Measurements from ENCODE around the gene GSK3B. TPM values are rescaled to one million over a fixed set of nuclear protein-coding genes. Genes with fewer than 3 reads are reported as not detected.

GSK3B gene
- polyA plus RNA-seq, 1 donor (not counting 4 experiments of a cell fraction or from before 2014, with no cell fraction given): 73.3 TPM

DNA sequence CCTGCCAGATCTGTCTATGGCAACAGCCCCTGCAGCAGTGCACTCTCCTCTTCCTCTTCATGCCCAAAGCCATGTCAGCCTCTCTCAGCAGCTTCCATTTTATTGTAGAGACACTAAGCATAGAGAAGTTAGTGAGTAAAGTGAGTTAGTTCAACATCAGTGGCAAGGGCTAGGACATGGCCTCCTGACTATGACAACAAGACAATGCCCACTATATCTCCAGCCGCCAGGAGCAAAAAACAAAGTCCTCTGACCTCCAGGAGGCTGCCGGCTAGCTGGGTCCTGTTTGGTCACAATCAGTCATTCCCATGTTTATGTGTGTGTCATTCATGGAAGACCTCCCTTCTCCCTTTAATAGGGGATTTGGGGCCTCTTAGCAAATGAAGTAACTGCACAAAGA lies 297.5 kb downstream of the GSK3B start:
- H3K27me3 ChIP-seq (ENCODE audit: control insufficient read depth, extremely low read depth, insufficient read depth, low read length): peaks cover 7% of the 10 kb centered on the region
- H3K9ac ChIP-seq (ENCODE audit: control insufficient read depth, extremely low read depth, insufficient read depth, low read length): no peak overlapping the region
- TF ChIP-seq, protein P1, sequence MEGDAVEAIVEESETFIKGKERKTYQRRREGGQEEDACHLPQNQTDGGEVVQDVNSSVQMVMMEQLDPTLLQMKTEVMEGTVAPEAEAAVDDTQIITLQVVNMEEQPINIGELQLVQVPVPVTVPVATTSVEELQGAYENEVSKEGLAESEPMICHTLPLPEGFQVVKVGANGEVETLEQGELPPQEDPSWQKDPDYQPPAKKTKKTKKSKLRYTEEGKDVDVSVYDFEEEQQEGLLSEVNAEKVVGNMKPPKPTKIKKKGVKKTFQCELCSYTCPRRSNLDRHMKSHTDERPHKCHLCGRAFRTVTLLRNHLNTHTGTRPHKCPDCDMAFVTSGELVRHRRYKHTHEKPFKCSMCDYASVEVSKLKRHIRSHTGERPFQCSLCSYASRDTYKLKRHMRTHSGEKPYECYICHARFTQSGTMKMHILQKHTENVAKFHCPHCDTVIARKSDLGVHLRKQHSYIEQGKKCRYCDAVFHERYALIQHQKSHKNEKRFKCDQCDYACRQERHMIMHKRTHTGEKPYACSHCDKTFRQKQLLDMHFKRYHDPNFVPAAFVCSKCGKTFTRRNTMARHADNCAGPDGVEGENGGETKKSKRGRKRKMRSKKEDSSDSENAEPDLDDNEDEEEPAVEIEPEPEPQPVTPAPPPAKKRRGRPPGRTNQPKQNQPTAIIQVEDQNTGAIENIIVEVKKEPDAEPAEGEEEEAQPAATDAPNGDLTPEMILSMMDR (optimal IDR thresholded peaks at IDR 0.05 in 1 of 3, IDR thresholded peaks at IDR 0.05 in 1 of 3, conservative IDR thresholded peaks at IDR 0.05 in 1 of 3; ENCODE audit: extremely low read depth in 1 of 3, insufficient read depth in 2 of 3, low read length in 3 of 3): no peak
- TF ChIP-seq EZH2 (IDR thresholded peaks at IDR 0.05; ENCODE audit: low read length): no peak
- no peaks in the 10 kb centered on the region for H3K4me1 ChIP-seq (ENCODE audit: control insufficient read depth, extremely low read depth, insufficient read depth, low read length)
- H3K4me2 ChIP-seq (ENCODE audit: control insufficient read depth, extremely low read depth, insufficient read depth, low read depth, low read length): no peak overlapping the region
- no peak for DNase-seq (ENCODE audit: low read depth, low spot score)
- no peaks in the 10 kb centered on the region for H4K20me1 ChIP-seq (ENCODE audit: control insufficient read depth, extremely low read depth, insufficient read depth, low read length)
- no peaks in the 10 kb centered on the region for H3K36me3 ChIP-seq (ENCODE audit: control insufficient read depth in 2 of 2, extremely low read depth in 1 of 2, insufficient read depth in 2 of 2, low read length in 2 of 2)
- no peak overlapping the region for H3K27ac ChIP-seq (ENCODE audit: control insufficient read depth, insufficient read depth, low read length)
- H3K79me2 ChIP-seq (ENCODE audit: control insufficient read depth, insufficient read depth, low read length): no peaks in the 10 kb centered on the region
- no peak for FAIRE-seq
- H3K4me3 ChIP-seq (ENCODE audit: control insufficient read depth in 2 of 3, extremely low read depth in 1 of 3, insufficient read depth in 2 of 3, low read depth in 1 of 3, low read length in 3 of 3): no peak overlapping the region
- no peak overlapping the region for H2AFZ ChIP-seq (ENCODE audit: control insufficient read depth, low read length)
- no peaks in the 10 kb centered on the region for H3K9me1 ChIP-seq (ENCODE audit: control insufficient read depth, extremely low read depth, insufficient read depth, low read length)
- H3K9me3 ChIP-seq (ENCODE audit: control insufficient read depth, low read depth, low read length): no peaks in the 10 kb centered on the region
- dilution Hi-C loops (cut with MboI; ENCODE audit: extremely low pct_ligation_motif_present, low sequenced_read_pairs): no loop called here

DNA sequence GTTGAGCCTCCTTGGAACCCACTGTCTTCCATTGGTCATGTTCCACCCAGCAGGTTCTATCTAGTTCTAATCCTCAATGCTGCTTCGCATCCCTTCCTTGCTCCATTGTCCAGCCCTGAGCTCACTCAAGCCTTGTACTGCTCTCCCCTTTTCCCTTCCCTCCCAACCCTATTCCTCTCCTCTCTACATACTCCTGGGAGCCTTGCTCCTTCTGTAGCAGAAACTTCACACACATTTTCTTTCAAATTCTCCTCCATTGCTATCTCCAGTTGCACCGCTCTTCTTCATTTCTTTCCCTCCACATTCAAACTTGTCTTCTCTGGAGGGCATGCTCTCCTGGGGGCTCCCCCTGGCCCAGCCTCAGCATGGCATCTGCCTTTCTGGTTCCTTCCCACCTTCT lies 297.9 kb downstream of the GSK3B start:
- no peak for TF ChIP-seq EZH2 (IDR thresholded peaks at IDR 0.05; ENCODE audit: low read length)
- TF ChIP-seq, protein P1 (optimal IDR thresholded peaks at IDR 0.05 in 1 of 3, IDR thresholded peaks at IDR 0.05 in 1 of 3, conservative IDR thresholded peaks at IDR 0.05 in 1 of 3; ENCODE audit: extremely low read depth in 1 of 3, insufficient read depth in 2 of 3, low read length in 3 of 3): no peak
- Histone ChIP-seq H3K9ac (ENCODE audit: control insufficient read depth, extremely low read depth, insufficient read depth, low read length) (no peak overlapping the region), H3K4me3 (ENCODE audit: control insufficient read depth in 2 of 3, extremely low read depth in 1 of 3, insufficient read depth in 2 of 3, low read depth in 1 of 3, low read length in 3 of 3) (no peak overlapping the region), H3K9me1 (ENCODE audit: control insufficient read depth, extremely low read depth, insufficient read depth, low read length) (no peaks in the 10 kb centered on the region), H3K27me3 (ENCODE audit: control insufficient read depth, extremely low read depth, insufficient read depth, low read length) (peaks cover 3% of the 10 kb centered on the region), H2AFZ (ENCODE audit: control insufficient read depth, low read length) (no peak overlapping the region), H3K36me3 (ENCODE audit: control insufficient read depth in 2 of 2, extremely low read depth in 1 of 2, insufficient read depth in 2 of 2, low read length in 2 of 2) (no peaks in the 10 kb centered on the region), H4K20me1 (ENCODE audit: control insufficient read depth, extremely low read depth, insufficient read depth, low read length) (no peaks in the 10 kb centered on the region), H3K27ac (ENCODE audit: control insufficient read depth, insufficient read depth, low read length) (no peak overlapping the region), H3K79me2 (ENCODE audit: control insufficient read depth, insufficient read depth, low read length) (no peaks in the 10 kb centered on the region), H3K4me1 (ENCODE audit: control insufficient read depth, extremely low read depth, insufficient read depth, low read length) (no peaks in the 10 kb centered on the region), H3K9me3 (ENCODE audit: control insufficient read depth, low read depth, low read length) (no peaks in the 10 kb centered on the region), H3K4me2 (ENCODE audit: control insufficient read depth, extremely low read depth, insufficient read depth, low read depth, low read length) (no peak overlapping the region)
- DNase-seq (ENCODE audit: low read depth, low spot score) (no peak), FAIRE-seq (no peak)
- dilution Hi-C loops (cut with MboI; ENCODE audit: extremely low pct_ligation_motif_present, low sequenced_read_pairs): no loop called here
